Endothelial cell of umbilical vein (primary cell): ENCODE results near the gene SHMT1.

Experiments
- CTCF ChIP-seq, 2 donors: IDR thresholded peaks; 1 replicate in 1 of 2; 2 replicates in 1 of 2; pipeline ENCODE4 v1.5.1; 2011; ENCODE audit warnings: low read length in 2 of 2, mild to moderate bottlenecking in 2 of 2, moderate library complexity in 2 of 2, control low read depth in 1 of 2, inconsistent platforms in 1 of 2, low read depth in 1 of 2; ENCODE audit not compliant: insufficient read depth in 1 of 2; ENCODE audit errors: extremely low read depth in 1 of 2
- POLR2A ChIP-seq: IDR thresholded peaks from 2 replicates; pipeline ENCODE4 v1.6.1; 2012; ENCODE audit warnings: low read depth, mild to moderate bottlenecking, control low read depth, low read length
- POLR2AphosphoS5 ChIP-seq: IDR thresholded peaks from 2 replicates; pipeline ENCODE4 v1.6.1; 2012; ENCODE audit warnings: low read depth, mild to moderate bottlenecking, control low read depth, low read length, moderate library complexity; ENCODE audit not compliant: insufficient read depth

GRCh38 chr17:18323007-18323406 lies 40.3 kb downstream of the SHMT1 start:
- TF ChIP-seq POLR2AphosphoS5 (no peak), CTCF (IDR thresholded peaks at IDR 0.05; ENCODE audit: extremely low read depth in 1 of 2, insufficient read depth in 1 of 2, low read depth in 1 of 2, low read length in 2 of 2) (no peak), POLR2A (no peak)
